Stimulated activated memory B cell treated with anti-CD40 and anti-IgM and Interleukin-4, amounts not matched to agents 10 μg/mL and 1 μg/mL and 100 μg/mL, for 72 hours (primary cell): ENCODE results near the gene ASH1L.
A peak's percentile ranks its signal among the peaks of the same experiment; 100 is the strongest.

ENCODE experiments used
- ATAC-seq: fragments of 150-1000 bp; cut with Tn5 transposase; 2 replicates; pipeline ENCODE4 v1.10.0; 2021
- H3K27ac Mint-ChIP-seq: one replicate; pipeline ENCODE4 v1.8.0; 2022; ENCODE audit warnings: mild to moderate bottlenecking, mixed read lengths
- H3K27me3 Mint-ChIP-seq: one replicate; pipeline ENCODE4 v1.8.0; 2022; ENCODE audit warnings: mixed read lengths
- H3K36me3 Mint-ChIP-seq: one replicate; pipeline ENCODE4 v1.8.0; 2022; ENCODE audit warnings: mixed read lengths
- H3K4me1 Mint-ChIP-seq: one replicate; pipeline ENCODE4 v1.8.0; 2022; ENCODE audit warnings: mixed read lengths
- H3K4me3 Mint-ChIP-seq: one replicate; pipeline ENCODE4 v1.8.0; 2022; ENCODE audit warnings: mild to moderate bottlenecking, moderate library complexity, mixed read lengths
- H3K9me3 Mint-ChIP-seq: one replicate; pipeline ENCODE4 v1.8.0; 2022; ENCODE audit warnings: mixed read lengths

Gene ASH1L

DNA sequence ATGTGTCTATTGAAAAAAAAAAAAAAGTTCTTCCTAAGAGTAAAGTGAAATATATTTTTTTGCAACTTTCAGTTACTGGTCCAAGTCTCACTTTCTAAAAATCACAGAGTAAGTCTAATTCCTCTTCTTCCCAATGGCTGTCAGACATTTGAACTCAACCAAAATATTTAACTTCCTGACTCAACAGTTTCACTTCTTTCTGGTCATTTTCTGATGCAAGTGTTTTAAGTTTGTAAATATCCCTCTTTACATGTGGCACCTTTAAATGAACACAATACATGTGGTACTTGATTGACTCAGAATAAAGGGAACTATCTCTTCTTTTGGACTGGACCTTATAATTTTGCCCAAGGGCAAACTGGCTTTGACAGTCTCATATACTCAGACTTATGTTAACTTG lies 76.7 kb downstream of the ASH1L start:
- Mint-ChIP-seq H3K9me3 (no peaks in the 10 kb centered on the region), H3K36me3 (peaks cover 21% of the 10 kb centered on the region), H3K4me3 (no peak overlapping the region), H3K4me1 (peaks cover 11% of the 10 kb centered on the region), H3K27me3 (no peaks in the 10 kb centered on the region), H3K27ac (peak overlapping the region; percentile 49)
- ATAC-seq: peak; percentile 50

DNA sequence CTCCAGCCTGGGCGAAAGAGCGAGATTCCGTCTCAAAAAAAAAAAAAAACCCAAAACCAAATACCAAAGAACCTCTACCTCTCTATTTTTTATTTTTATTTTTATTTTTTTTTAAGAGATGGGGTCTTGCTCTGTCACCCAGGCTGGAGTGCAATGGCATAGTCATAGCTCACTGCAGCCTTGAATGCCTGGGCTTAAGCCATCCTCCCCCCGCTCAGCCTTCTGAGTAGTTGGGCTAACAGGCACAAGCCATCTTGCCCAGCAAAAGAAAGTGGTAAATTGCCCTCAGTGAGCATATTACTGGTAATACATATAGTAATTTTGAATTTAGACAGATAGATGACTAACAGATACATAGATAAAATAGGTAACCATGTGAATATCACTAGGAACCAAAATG lies 77.4 kb downstream of the ASH1L start:
- Mint-ChIP-seq H3K4me1 (peaks cover 12% of the 10 kb centered on the region), H3K27me3 (no peaks in the 10 kb centered on the region), H3K27ac (no peak overlapping the region), H3K4me3 (no peak overlapping the region), H3K36me3 (peaks cover 21% of the 10 kb centered on the region), H3K9me3 (no peaks in the 10 kb centered on the region)
- ATAC-seq: no peak

DNA sequence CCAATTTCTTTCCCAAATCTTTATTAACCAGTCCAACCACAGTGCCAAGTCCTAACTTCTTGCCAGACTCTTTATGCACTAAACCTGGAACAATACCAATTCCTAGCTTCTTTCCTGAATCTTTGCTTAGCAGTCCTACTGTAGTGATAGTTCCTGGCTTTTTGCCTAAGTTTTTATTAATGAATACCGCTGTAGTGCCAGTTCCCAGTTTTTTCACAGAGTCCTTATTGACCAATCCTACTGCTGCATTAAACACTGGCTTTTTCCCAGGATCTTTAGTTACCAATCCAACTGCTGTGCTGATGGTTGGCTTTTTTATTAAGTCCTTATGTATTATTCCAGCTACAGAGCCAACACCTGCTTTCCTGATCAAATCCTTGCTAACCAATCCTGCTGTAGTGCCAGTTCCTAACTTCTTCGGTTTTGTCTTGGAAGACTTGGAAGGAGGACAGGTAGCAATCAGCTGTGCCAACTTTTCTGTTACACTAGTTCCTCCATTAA lies 80.8 kb downstream of the ASH1L start:
- Mint-ChIP-seq H3K36me3 (peaks cover 44% of the 10 kb centered on the region), H3K4me1 (peaks cover 33% of the 10 kb centered on the region), H3K4me3 (no peak overlapping the region), H3K27ac (no peak overlapping the region), H3K27me3 (no peaks in the 10 kb centered on the region), H3K9me3 (no peaks in the 10 kb centered on the region)
- ATAC-seq: no peak

DNA sequence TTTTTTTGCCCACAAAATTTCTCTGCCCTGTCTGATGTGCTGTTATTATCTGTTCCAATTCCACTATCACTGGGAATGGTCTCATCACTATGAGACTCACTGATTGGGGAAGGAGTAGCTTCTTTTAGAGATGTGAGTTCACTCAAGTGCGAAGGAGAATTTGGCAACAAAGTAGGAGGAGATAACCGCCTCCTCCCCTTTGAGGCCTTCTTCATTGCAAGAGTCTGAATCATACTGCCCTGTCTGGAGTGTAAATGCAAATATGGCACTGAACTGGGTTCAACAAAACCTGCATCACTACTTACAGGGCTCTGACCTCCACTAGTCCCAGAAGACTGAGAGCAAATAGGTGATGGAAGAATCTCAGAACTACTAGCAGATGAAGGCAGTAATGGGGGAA lies 83.4 kb downstream of the ASH1L start:
- H3K36me3 Mint-ChIP-seq: peaks cover 62% of the 10 kb centered on the region
- peak overlapping the region; percentile 34 for H3K27ac Mint-ChIP-seq
- H3K4me1 Mint-ChIP-seq: peaks cover 35% of the 10 kb centered on the region
- ATAC-seq: no peak
- no peaks in the 10 kb centered on the region for H3K27me3 Mint-ChIP-seq
- H3K4me3 Mint-ChIP-seq: no peak overlapping the region
- peaks cover 3% of the 10 kb centered on the region for H3K9me3 Mint-ChIP-seq

DNA sequence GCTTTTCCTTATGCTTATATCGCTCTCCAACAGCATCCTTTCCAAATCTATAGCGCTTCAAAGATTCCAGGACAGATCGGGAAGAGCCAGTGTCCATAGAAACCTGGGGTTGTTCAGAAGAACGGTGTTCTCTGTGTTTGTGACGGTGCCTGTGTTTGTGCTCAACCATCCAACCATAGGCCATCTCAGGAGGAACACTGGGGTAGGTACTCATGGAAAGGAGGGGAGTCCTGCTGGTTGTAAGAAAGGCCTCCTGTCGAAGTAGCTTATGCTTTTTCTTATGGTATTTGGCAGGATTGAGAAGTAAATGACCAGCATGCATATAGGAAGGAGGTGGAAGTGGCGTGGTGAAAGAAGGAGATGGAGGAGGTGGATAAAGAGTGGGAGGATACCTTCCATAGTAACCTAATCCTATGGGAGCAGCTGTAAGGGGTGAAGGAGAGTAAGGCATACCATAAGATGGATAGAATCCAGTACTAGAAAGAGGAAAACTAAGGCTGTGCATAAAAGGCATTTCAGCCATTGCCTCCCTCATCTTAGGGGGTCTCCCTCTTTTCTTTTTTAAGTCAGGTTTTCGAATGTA lies 84.2 kb downstream of the ASH1L start:
- H3K9me3 Mint-ChIP-seq: peaks cover 3% of the 10 kb centered on the region
- no peak overlapping the region for H3K4me3 Mint-ChIP-seq
- peaks cover 65% of the 10 kb centered on the region for H3K36me3 Mint-ChIP-seq
- H3K27ac Mint-ChIP-seq: no peak overlapping the region
- peaks cover 35% of the 10 kb centered on the region for H3K4me1 Mint-ChIP-seq
- no peaks in the 10 kb centered on the region for H3K27me3 Mint-ChIP-seq
- ATAC-seq: no peak

DNA sequence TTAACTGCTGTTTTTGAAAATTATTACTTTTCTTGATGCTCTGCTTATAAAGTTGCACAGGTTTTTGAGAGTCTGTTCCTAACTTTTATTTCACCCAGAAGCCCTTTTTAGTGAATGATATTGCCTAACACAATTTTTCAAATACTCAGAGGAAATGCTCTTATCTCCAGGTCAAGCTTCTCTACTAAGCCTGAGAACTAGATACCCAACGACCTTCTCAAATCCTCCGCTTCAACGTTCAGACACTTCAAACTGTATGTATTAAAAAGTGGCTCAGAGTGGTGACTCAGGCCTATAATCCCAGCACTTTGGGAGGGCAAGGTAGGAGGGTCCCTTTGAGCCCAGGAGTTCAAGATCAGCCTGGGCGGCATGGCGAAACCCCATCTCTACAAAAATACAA lies 88.5 kb downstream of the ASH1L start:
- Mint-ChIP-seq H3K9me3 (peaks cover 9% of the 10 kb centered on the region), H3K36me3 (peaks cover 70% of the 10 kb centered on the region), H3K27ac (no peak overlapping the region), H3K4me1 (peaks cover 34% of the 10 kb centered on the region), H3K4me3 (no peak overlapping the region), H3K27me3 (no peaks in the 10 kb centered on the region)
- no peak for ATAC-seq

DNA sequence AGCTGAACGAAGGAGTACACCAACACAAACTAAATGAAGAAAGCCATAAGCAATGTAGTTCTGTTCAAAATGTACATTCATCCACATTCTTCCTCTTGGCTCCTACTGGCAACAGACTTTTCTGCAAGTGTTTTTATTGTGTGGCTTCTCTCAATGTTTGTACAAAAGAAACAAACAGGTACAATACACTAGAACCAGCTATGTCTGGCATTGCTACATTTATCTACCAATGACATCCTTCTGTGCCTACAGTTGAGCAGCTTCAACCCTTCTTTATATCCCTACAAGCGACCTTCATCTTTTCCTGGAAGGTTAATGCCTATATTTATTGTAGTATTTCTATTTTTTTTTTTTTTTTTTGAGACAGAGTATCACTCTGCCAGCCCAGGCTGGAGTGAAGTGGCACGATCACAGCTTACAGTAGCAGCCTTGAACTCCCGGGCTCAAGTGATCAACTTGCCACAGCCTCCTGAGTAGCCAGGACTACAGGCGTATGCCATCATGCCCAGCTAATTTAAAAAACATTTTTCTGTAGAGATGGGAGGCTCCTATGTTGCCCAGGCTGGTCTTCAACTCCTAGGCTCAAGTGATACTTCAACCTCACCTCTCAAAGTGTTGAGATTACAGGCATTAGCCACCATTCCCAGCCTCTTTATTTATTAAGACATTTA lies 89.3 kb downstream of the ASH1L start:
- no peak overlapping the region for H3K27ac Mint-ChIP-seq
- peaks cover 67% of the 10 kb centered on the region for H3K36me3 Mint-ChIP-seq
- no peaks in the 10 kb centered on the region for H3K27me3 Mint-ChIP-seq
- H3K4me1 Mint-ChIP-seq: peaks cover 37% of the 10 kb centered on the region
- peaks cover 9% of the 10 kb centered on the region for H3K9me3 Mint-ChIP-seq
- H3K4me3 Mint-ChIP-seq: no peak overlapping the region
- no peak for ATAC-seq

DNA sequence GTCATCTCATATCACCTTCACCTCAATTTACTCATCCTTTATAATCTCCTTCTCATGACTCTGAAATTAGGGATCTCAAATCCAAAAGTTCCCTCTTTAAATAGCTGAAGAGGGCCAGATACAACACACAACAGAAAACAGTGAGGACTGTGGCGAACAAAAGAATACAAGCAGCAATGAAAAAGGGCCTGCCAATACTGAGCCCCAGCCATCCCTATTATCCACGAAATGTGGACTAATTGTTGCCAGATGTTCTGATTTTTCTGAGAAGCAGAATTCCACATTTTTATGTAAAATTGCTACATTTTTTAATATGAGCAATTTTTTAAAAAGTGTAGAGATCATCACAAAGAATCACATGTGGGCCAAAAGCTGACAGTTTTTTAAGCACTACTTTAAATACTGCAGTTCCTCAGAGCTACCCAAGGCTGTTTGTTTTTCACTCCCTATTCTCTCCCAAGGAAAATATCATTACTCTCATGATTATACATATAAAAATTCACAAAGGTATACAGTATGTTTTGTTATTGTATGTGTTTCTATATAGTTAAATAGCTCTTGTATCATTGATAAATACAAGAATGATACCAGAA lies 90.0 kb downstream of the ASH1L start:
- Mint-ChIP-seq H3K4me3 (no peak overlapping the region), H3K36me3 (peaks cover 62% of the 10 kb centered on the region), H3K27me3 (no peaks in the 10 kb centered on the region), H3K27ac (no peak overlapping the region), H3K4me1 (peaks cover 39% of the 10 kb centered on the region), H3K9me3 (peaks cover 9% of the 10 kb centered on the region)
- no peak for ATAC-seq

DNA sequence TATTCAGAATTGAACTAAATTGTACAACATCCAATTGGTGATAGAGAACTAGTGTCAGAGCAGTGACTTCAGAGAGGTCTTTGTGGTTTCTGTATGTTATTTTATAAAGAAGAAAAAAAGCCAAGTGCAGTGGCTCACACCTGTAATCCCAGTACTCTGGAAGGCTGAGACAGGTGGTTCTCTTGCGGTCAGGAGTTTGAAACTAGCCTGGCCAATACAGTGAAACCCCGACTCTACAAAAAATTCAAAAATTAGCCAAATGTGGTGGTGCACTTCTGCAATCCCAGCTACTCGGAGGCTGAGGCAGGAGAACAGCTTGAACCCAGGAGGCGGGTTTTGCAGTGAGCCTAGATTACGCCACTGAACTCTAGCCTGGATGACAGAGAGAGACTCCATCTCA lies 90.7 kb downstream of the ASH1L start:
- Mint-ChIP-seq H3K4me3 (no peak overlapping the region), H3K4me1 (peaks cover 46% of the 10 kb centered on the region), H3K27ac (no peak overlapping the region), H3K36me3 (peaks cover 62% of the 10 kb centered on the region), H3K9me3 (peaks cover 9% of the 10 kb centered on the region), H3K27me3 (no peaks in the 10 kb centered on the region)
- no peak for ATAC-seq

DNA sequence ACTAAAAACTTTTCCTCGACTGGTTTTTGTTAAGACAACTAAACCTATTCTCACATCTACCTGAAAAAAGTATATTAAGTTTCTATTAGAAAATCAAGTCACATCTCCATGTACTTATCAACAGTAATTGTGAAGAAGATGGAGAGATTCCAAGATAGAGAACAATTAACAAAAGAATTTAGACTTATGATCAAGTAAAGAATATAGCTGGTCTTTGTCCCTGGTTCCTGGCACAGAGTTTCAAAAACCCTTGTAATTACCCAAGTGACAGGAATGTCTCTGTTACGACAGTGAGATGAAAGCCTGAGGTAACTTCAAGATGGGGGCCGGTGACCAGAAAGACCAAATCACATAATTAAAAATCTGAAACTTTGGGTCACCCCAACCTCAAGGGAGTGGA lies 91.6 kb downstream of the ASH1L start:
- Mint-ChIP-seq H3K4me1 (peaks cover 54% of the 10 kb centered on the region), H3K27ac (no peak overlapping the region), H3K4me3 (no peak overlapping the region), H3K36me3 (peaks cover 62% of the 10 kb centered on the region), H3K27me3 (no peaks in the 10 kb centered on the region), H3K9me3 (peaks cover 9% of the 10 kb centered on the region)
- no peak for ATAC-seq

DNA sequence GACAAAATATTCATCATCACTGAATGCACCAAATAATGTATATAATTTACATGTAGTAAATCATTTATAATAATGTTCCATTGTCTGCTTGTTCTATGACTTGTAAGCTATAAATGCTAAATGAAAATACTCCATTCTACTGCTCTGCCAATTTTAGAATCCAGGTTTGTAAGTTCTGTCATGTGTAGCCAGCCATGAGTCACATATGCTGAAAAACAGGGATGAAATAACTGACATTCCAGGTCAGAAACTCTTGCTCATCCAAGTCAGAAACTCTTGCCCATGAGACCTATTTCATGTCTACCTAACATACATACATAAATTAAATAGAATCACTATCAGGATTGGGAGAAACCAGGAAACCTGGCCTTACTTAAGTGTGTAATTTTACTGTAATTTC lies 95.6 kb downstream of the ASH1L start:
- Mint-ChIP-seq H3K36me3 (peaks cover 38% of the 10 kb centered on the region), H3K27me3 (no peaks in the 10 kb centered on the region), H3K4me1 (peaks cover 57% of the 10 kb centered on the region), H3K9me3 (peaks cover 4% of the 10 kb centered on the region), H3K4me3 (no peak overlapping the region), H3K27ac (peak overlapping the region; percentile 86)
- no peak for ATAC-seq

DNA sequence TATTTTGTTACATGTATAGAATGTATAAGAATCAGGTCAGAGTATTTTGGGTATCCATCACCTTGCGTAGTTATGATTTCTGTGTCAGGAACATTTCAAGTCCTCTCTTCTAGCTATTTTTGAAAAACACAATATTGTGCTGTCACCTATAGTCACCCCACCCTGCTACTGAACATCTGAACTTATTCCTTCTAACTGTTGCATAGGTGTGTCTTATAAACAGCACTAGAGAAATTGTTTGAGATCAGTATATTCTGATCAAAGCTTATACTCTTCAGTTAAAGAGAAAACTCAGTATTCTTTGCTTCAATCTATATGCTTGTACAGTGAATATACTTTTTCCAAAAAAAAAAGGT lies 96.0 kb downstream of the ASH1L start:
- H3K9me3 Mint-ChIP-seq: peaks cover 3% of the 10 kb centered on the region
- H3K27ac Mint-ChIP-seq: peak overlapping the region; percentile 86
- H3K4me1 Mint-ChIP-seq: peaks cover 57% of the 10 kb centered on the region
- H3K4me3 Mint-ChIP-seq: no peak overlapping the region
- H3K27me3 Mint-ChIP-seq: no peaks in the 10 kb centered on the region
- peaks cover 34% of the 10 kb centered on the region for H3K36me3 Mint-ChIP-seq
- ATAC-seq: peak; percentile 43

DNA sequence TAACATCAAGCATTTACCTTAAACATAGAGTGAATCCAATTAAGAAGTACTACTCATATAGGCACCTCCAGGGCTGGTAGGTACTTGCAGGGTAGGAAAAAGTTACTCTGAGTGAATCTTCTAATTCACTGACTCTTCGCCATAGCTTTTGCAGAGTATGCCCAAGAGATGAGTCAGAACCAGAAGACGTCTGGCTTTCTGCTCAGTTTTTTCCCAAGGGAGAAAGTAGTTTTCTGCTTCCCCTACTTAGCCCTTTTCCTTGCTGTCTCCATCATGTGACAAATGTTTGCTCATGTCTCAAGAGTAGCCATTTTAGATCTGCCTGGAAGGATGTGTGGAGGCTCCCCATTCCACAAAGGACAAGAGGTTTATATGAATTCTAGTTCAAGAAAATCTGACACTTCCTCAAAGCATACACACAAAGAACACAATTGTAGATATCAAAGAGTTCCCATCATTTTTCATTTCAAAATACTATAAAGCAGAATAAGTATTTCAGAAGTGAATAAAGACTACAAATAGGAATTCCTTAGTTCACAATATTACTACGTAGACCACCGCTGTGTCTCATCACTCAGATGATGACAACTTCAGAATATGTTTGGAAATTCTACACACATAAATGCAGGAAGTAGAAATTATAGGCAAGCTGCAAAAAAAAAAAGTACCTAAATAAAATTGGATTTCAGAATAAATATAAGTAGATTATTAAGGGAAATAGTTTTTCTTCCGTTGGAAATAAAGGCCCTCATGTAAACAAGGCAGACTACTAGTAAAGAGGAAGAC lies 98.5 kb downstream of the ASH1L start:
- H3K4me1 Mint-ChIP-seq: peaks cover 45% of the 10 kb centered on the region
- peaks cover 23% of the 10 kb centered on the region for H3K36me3 Mint-ChIP-seq
- H3K27ac Mint-ChIP-seq: peak overlapping the region; percentile 76
- ATAC-seq: peak; percentile 78
- H3K9me3 Mint-ChIP-seq: no peaks in the 10 kb centered on the region
- no peaks in the 10 kb centered on the region for H3K27me3 Mint-ChIP-seq
- no peak overlapping the region for H3K4me3 Mint-ChIP-seq

DNA sequence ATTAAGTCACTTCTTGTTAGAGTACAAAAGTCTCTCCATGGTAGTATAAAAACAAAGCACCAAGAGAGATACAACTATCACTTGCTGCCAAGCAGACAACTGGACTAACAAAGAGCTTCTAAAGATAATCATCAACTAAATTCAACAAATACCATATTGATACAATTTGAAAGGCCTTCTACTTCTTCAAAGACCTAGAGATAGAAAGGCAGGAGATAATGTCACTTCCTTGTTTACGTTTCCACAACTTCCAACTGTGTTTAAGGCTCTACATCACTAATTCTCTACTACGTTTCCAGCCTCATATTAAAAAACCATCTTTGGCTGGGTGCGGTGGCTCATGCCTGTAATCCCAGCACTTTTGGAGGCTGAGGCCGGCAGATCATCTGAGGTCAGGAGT lies 104.5 kb downstream of the ASH1L start:
- Mint-ChIP-seq H3K36me3 (peaks cover 20% of the 10 kb centered on the region), H3K4me1 (no peaks in the 10 kb centered on the region), H3K27ac (no peak overlapping the region)

DNA sequence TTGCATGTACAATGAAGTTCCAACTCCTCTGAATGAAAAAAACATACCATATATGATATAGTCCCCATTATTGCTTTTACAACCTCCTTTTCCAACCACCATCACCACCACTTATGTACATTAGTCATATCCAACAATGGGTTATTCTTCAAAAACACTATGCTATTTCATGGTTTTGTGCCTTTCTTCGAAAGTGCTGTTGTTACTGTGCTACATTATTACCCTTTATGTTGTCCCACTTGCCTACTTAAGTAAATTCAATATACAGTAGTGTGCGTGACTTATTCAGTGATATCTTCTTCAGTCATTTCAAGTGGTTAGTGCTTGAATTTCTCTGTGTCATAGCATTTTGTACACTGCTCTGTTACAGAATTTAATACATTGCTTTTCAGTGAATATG lies 105.3 kb downstream of the ASH1L start:
- no peak overlapping the region for H3K27ac Mint-ChIP-seq
- H3K4me1 Mint-ChIP-seq: no peaks in the 10 kb centered on the region
- H3K36me3 Mint-ChIP-seq: peaks cover 18% of the 10 kb centered on the region
- H3K4me3 Mint-ChIP-seq: no peak overlapping the region
- no peak for ATAC-seq
- H3K27me3 Mint-ChIP-seq: no peaks in the 10 kb centered on the region
- no peaks in the 10 kb centered on the region for H3K9me3 Mint-ChIP-seq

More for the DNA sequence above, 104.5 kb downstream of the ASH1L start:
- no peak for ATAC-seq
- Mint-ChIP-seq H3K27me3 (no peaks in the 10 kb centered on the region), H3K9me3 (no peaks in the 10 kb centered on the region), H3K4me3 (no peak overlapping the region)
